Activated CD4-positive, CD25-positive, alpha-beta regulatory T cell (primary cell): ENCODE results near the gene MAPT.

Source experiments
- DNase-seq, 4 experiments: peaks; one replicate each; lab custom pipeline; 2025; lab: John Stamatoyannopoulos, UW

The MAPT gene

DNA sequence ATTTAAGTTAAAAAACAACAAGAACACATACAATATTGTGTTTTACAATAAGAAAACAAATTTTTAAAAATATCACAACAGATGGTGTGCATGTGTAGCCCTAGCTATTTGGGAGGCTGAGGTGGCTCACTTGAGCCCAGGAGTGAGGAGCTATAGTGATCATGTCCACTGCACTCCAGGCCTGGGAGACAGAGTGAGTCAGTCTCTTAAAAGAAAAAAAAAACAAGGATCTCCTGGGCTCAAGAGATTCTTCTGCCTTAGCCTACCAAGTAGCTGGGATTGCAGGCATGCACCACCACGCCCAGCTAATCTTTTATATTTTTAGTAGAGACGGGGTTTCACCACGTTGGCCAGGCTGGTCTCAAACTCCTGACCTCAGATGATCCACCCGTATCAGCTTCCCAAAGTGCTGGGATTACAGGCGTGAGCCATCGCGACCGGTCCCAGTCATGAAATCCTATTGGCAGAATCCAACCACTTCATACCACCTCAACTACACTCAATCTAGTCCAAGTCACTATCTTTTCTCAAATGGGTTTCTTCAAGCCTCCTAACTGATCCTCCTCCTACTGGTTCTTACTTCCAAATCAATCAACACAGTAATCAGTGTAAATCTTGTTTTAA lies 159.7 kb downstream of the MAPT start:
- DNase-seq = no peak

DNA sequence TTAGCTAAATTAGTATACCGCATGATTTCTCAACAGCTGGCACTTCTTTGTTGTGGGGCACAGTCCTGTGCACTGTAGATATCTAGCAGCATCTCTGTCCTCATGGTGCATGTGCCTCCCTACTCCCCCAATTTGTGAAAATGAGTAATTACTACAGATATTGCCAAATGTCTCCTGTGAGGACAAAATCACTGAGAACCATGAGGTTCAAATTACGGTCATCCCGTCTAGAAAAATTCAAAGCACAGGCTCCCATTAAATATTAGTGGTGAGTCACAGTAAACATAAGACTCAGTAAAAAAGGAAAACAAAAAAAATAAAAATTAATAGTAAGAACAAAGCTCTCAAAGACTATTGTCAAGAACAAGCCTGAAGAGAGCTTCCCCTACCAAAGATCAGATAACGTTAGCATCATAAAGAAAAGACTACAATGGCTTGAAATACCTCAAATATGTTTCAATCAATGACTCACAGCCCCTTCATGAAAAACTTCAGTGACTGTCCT lies 162.5 kb downstream of the MAPT start:
- no peak for DNase-seq

GRCh38 chr17:46057366-46057765 lies 163.0 kb downstream of the MAPT start:
- DNase-seq = no peak

DNA sequence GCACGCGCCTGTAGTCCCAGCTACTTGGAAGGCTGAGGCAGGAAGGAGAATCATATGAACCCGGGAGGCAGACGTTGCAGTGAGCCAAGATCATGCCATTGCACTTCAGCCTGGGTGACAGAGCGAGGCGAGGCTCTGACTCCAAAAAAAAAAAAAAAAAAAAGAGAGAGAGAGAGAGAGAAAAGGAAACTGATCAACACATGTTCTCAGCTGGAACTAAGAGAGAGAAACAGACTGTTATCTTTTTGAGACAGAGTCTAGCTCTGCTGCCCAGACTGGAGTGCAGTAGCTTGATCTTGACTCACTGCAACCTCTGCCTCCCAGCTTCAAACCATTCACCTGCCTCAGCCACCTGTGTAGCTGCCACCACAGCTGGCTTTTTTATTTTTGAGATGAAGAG lies 165.1 kb downstream of the MAPT start:
- DNase-seq = no peak

- no peak for DNase-seq
Observed at GRCh38 chr17:46060461-46060860, 166.1 kb downstream of the MAPT start.

DNA sequence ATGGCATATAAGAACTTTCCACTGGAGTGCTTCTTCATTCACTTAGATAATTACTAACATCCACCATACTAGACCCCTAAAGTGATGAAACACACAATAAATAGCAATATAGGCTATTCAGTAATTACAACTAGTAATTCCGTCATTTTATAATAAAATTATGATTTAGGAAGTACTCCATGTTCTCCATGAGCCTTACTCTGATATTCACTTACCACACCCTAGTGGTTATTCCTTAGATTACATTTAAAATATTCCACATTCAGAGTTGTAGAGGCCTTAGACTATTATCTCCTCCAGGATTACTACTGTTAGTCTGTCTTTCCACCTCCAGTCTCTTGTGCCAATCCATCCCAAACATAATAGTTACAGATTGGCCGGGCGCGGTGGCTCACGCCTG lies 167.1 kb downstream of the MAPT start:
- DNase-seq = no peak

DNA sequence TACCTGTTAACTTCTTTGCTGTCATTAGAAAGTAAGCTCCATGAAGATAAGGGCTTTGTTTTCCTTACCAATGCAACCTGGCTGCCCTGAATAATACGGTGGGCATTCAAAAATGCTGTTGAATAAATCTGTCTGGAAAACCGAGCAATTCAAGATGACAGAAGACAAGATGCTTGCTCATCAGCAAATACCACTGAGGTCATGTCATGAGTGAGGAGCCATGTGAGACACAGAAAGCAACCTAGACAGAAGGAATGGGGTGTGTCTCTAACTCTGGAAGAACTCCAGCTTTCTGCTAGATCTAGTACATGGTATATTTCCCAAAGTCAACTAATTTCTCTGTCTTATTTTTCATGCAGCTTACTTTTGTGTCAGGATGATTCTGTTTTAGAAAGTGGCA lies 168.9 kb downstream of the MAPT start:
- no peak for DNase-seq

GRCh38 chr17:46064460-46064859 lies 170.1 kb downstream of the MAPT start:
- no peak for DNase-seq

DNA sequence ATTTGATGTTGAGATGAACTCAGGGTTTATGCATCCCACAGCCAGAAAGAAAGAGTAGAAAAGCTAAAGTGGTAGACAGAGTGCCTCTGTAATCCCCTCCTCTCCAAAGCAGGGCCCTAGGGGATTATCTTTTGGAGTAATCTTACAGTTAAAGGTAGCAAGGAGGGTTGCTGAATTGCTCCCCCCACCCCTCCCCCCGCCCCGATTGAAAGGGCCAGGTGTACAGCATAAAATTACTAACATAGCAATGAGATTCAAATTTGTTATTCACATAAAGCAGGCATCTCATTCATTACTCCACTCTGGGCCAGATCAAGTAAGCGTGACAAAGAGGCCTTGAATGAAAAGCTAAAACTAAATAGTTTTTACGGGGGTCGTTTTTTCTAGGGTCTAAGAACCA lies 177.4 kb downstream of the MAPT start:
- DNase-seq = no peak

- no peak for DNase-seq
Observed at GRCh38 chr17:46072998-46073397, 178.6 kb downstream of the MAPT start.

GRCh38 chr17:46074540-46074939 lies 180.2 kb downstream of the MAPT start:
- DNase-seq = no peak
